GM12874 (cell line): Measurements from ENCODE around the gene ZNF385C.

Source experiments
- TF ChIP-seq, protein P1 (sequence below): IDR thresholded peaks from 2 replicates; pipeline ENCODE4 v1.5.1; 2011; ENCODE audit warnings: low read depth, mild to moderate bottlenecking, control low read depth, low read length, moderate library complexity; ENCODE audit not compliant: insufficient read depth

ZNF385C gene

GRCh38 chr17:42129109-42129837 is 31.0 kb upstream of the ZNF385C start:
- TF ChIP-seq, protein P1, sequence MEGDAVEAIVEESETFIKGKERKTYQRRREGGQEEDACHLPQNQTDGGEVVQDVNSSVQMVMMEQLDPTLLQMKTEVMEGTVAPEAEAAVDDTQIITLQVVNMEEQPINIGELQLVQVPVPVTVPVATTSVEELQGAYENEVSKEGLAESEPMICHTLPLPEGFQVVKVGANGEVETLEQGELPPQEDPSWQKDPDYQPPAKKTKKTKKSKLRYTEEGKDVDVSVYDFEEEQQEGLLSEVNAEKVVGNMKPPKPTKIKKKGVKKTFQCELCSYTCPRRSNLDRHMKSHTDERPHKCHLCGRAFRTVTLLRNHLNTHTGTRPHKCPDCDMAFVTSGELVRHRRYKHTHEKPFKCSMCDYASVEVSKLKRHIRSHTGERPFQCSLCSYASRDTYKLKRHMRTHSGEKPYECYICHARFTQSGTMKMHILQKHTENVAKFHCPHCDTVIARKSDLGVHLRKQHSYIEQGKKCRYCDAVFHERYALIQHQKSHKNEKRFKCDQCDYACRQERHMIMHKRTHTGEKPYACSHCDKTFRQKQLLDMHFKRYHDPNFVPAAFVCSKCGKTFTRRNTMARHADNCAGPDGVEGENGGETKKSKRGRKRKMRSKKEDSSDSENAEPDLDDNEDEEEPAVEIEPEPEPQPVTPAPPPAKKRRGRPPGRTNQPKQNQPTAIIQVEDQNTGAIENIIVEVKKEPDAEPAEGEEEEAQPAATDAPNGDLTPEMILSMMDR = no peak

DNA sequence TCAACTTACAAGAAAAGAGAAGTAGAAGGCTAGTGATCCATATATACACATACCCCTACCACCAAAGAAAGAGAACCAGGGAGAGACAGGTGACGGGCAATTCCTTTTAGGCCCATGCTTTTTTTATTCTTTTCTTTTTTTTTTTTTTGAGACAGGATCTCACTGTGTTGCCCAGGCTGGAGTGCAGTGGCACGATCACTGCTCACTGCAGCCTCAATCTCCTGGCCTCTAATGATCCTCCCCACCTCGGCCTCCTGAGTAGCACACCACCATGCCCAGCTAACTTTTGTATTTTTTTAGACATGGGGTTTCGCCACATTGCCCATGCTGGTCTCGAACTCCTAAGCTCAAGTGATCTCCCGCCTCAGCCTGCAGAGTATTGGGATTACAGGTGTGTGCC is 29.1 kb upstream of the ZNF385C start:
- TF ChIP-seq, protein P1 = no peak

DNA sequence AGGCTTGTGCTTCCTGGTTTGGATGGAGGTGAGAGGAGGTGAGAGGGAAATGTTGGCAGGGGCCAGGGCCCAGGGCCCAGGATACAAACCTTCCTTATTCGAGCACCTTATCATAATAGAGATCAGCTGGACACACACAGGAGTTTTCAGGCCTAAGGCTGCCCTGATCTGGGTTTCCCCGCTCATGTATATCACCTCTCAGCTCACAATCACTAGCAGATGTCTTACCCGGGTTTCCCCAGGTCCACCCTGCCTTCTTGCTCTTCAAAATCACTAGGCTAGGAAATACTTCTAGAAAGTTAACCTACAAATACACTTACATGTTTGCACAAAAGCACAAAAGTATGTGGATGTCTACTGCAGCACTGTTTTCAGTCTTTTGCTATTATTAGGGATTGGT is 28.6 kb upstream of the ZNF385C start:
- TF ChIP-seq, protein P1 = no peak

- TF ChIP-seq, protein P1 = no peak
Measured at GRCh38 chr17:42125565-42125964, 27.3 kb upstream of the ZNF385C start.

DNA sequence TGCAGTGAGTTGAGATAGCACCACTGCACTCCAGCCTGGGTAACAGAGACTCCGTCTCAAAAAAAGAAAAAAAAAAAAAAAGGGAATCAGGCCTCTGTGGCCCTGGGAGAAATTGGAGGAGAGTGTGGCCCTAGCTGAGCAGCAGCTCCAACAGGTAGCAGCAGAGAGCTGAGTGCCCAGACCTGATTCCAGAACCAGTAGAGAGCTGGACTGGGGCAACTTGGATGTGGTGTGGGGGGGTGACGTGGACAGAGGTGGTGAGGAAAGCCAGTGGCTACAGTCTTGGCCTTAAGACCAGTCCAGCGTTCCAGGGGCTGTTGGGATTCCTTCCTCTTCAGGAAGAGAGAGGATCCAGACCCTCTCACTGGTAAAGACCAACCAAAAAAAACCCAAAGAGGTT is 26.0 kb upstream of the ZNF385C start:
- TF ChIP-seq, protein P1 = no peak

- TF ChIP-seq, protein P1 = no peak
Measured at GRCh38 chr17:42122371-42123303, 24.4 kb upstream of the ZNF385C start, which contains the start of gene HSPB9. HSPB9 (plus strand) TSS chr17:42122804; CDS start chr17:42122851, 47 bp downstream.
